ENCODE data around the gene C1orf174. TPM values are rescaled to one million over a fixed set of nuclear protein-coding genes. Genes with fewer than 3 reads are reported as not detected.

C1orf174 gene
- total and polyA plus RNA-seq, 2 donors (not counting 1 experiment from before 2014, with no cell fraction given), result 24.1 to 39.6 TPM

GRCh38 chr1:3885611-3886010 lies 14.5 kb downstream of the C1orf174 start:
- peaks cover 3% of the 10 kb centered on the region for H3K36me3 ChIP-seq (ENCODE audit: control insufficient read depth, insufficient read depth, low read length)
- no peaks in the 10 kb centered on the region for H3K27me3 ChIP-seq (ENCODE audit: control insufficient read depth, insufficient read depth, low read length)
- H3K4me1 ChIP-seq (ENCODE audit: control insufficient read depth, extremely low read depth, insufficient read depth, low read length), result no peaks in the 10 kb centered on the region
- no peak for TF ChIP-seq EZH2 (IDR thresholded peaks at IDR 0.05; ENCODE audit: low read length, missing control alignments)
- TF ChIP-seq, protein P1, sequence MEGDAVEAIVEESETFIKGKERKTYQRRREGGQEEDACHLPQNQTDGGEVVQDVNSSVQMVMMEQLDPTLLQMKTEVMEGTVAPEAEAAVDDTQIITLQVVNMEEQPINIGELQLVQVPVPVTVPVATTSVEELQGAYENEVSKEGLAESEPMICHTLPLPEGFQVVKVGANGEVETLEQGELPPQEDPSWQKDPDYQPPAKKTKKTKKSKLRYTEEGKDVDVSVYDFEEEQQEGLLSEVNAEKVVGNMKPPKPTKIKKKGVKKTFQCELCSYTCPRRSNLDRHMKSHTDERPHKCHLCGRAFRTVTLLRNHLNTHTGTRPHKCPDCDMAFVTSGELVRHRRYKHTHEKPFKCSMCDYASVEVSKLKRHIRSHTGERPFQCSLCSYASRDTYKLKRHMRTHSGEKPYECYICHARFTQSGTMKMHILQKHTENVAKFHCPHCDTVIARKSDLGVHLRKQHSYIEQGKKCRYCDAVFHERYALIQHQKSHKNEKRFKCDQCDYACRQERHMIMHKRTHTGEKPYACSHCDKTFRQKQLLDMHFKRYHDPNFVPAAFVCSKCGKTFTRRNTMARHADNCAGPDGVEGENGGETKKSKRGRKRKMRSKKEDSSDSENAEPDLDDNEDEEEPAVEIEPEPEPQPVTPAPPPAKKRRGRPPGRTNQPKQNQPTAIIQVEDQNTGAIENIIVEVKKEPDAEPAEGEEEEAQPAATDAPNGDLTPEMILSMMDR (conservative IDR thresholded peaks at IDR 0.05 in 1 of 2, IDR thresholded peaks at IDR 0.05 in 1 of 2; ENCODE audit: low read depth in 1 of 2, low read length in 2 of 2), result no peak
- H3K79me2 ChIP-seq (ENCODE audit: control insufficient read depth, insufficient read depth, low read length), result no peaks in the 10 kb centered on the region
- H4K20me1 ChIP-seq (ENCODE audit: control insufficient read depth, extremely low read depth, insufficient read depth, low read length), result no peaks in the 10 kb centered on the region
- H3K4me3 ChIP-seq (replicated peaks in 1 of 4; ENCODE audit: control extremely low read depth in 1 of 4, insufficient read depth in 1 of 4, low read depth in 3 of 4, low read length in 4 of 4), result no peak overlapping the region
- H2AFZ ChIP-seq (ENCODE audit: low read length), result no peak overlapping the region
- no peak overlapping the region for H3K9ac ChIP-seq (ENCODE audit: insufficient read depth, low read length)
- no peaks in the 10 kb centered on the region for H3K9me3 ChIP-seq (ENCODE audit: control insufficient read depth, insufficient read depth, low read depth, low read length)
- H3K4me2 ChIP-seq (ENCODE audit: extremely low read depth, insufficient read depth, low read length), result no peak overlapping the region
- no peak for DNase-seq (ENCODE audit: low read depth in 2 of 2)
- H3K27ac ChIP-seq (ENCODE audit: insufficient read depth, low read length), result no peak overlapping the region

- no peak for TF ChIP-seq EZH2 (IDR thresholded peaks at IDR 0.05; ENCODE audit: low read length, missing control alignments)
- TF ChIP-seq, protein P1 (conservative IDR thresholded peaks at IDR 0.05 in 1 of 2, IDR thresholded peaks at IDR 0.05 in 1 of 2; ENCODE audit: low read depth in 1 of 2, low read length in 2 of 2), result no peak
- peaks cover 3% of the 10 kb centered on the region for H3K36me3 ChIP-seq (ENCODE audit: control insufficient read depth, insufficient read depth, low read length)
- H3K4me1 ChIP-seq (ENCODE audit: control insufficient read depth, extremely low read depth, insufficient read depth, low read length), result no peaks in the 10 kb centered on the region
- no peak for DNase-seq (ENCODE audit: low read depth in 2 of 2)
- no peaks in the 10 kb centered on the region for H3K27me3 ChIP-seq (ENCODE audit: control insufficient read depth, insufficient read depth, low read length)
- H3K9ac ChIP-seq (ENCODE audit: insufficient read depth, low read length), result no peak overlapping the region
- no peaks in the 10 kb centered on the region for H3K79me2 ChIP-seq (ENCODE audit: control insufficient read depth, insufficient read depth, low read length)
- no peak overlapping the region for H3K4me2 ChIP-seq (ENCODE audit: extremely low read depth, insufficient read depth, low read length)
- no peak overlapping the region for H3K4me3 ChIP-seq (replicated peaks in 1 of 4; ENCODE audit: control extremely low read depth in 1 of 4, insufficient read depth in 1 of 4, low read depth in 3 of 4, low read length in 4 of 4)
- no peaks in the 10 kb centered on the region for H4K20me1 ChIP-seq (ENCODE audit: control insufficient read depth, extremely low read depth, insufficient read depth, low read length)
- no peaks in the 10 kb centered on the region for H3K9me3 ChIP-seq (ENCODE audit: control insufficient read depth, insufficient read depth, low read depth, low read length)
- no peak overlapping the region for H2AFZ ChIP-seq (ENCODE audit: low read length)
- H3K27ac ChIP-seq (ENCODE audit: insufficient read depth, low read length), result no peak overlapping the region
These were observed 15.1 kb downstream of the C1orf174 start for GRCh38 chr1:3884966-3885365.

DNA sequence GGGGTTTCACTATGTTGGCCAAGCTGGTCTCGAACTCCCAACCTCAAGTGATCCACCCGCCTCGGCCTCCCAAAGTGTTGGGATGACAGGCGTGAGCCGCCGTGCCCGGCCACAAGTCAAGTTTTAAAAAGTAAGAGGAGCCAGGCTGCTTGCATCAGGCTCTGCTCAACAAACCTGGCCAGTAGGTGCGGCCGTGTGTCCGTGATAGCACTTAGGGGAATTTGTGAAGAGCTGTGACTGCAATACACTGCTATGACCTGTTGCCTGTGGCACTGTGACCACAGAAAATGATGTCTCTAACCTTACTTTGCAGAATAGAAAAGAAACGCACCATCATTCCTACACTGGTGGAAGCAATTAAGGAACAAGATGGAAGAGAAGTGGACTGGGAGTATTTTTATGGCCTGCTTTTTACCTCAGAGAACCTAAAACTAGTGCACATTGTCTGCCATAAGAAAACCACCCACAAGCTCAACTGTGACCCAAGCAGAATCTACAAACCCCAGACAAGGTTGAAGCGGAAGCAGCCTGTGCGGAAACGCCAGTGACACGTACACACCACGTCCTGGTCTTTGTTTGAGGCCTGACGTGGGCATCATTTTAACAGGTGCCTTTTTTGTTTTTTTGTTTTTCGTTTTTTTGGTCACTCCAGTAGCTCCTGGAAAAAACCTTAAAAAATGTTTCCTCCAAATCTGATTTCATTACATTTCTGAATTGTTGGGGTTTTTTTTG lies 16.7 kb downstream of the C1orf174 start:
- H3K4me3 ChIP-seq (replicated peaks in 1 of 4; ENCODE audit: control extremely low read depth in 1 of 4, insufficient read depth in 1 of 4, low read depth in 3 of 4, low read length in 4 of 4), result no peak overlapping the region
- no peaks in the 10 kb centered on the region for H3K9me3 ChIP-seq (ENCODE audit: control insufficient read depth, insufficient read depth, low read depth, low read length)
- H2AFZ ChIP-seq (ENCODE audit: low read length), result no peak overlapping the region
- H3K9ac ChIP-seq (ENCODE audit: insufficient read depth, low read length), result no peak overlapping the region
- no peaks in the 10 kb centered on the region for H3K79me2 ChIP-seq (ENCODE audit: control insufficient read depth, insufficient read depth, low read length)
- H3K27ac ChIP-seq (ENCODE audit: insufficient read depth, low read length), result no peak overlapping the region
- no peaks in the 10 kb centered on the region for H4K20me1 ChIP-seq (ENCODE audit: control insufficient read depth, extremely low read depth, insufficient read depth, low read length)
- peaks cover 2% of the 10 kb centered on the region for H3K36me3 ChIP-seq (ENCODE audit: control insufficient read depth, insufficient read depth, low read length)
- DNase-seq (ENCODE audit: low read depth in 2 of 2), result no peak
- no peaks in the 10 kb centered on the region for H3K27me3 ChIP-seq (ENCODE audit: control insufficient read depth, insufficient read depth, low read length)
- H3K4me2 ChIP-seq (ENCODE audit: extremely low read depth, insufficient read depth, low read length), result no peak overlapping the region
- TF ChIP-seq, protein P1 (conservative IDR thresholded peaks at IDR 0.05 in 1 of 2, IDR thresholded peaks at IDR 0.05 in 1 of 2; ENCODE audit: low read depth in 1 of 2, low read length in 2 of 2), result no peak
- no peak for TF ChIP-seq EZH2 (IDR thresholded peaks at IDR 0.05; ENCODE audit: low read length, missing control alignments)
- no peaks in the 10 kb centered on the region for H3K4me1 ChIP-seq (ENCODE audit: control insufficient read depth, extremely low read depth, insufficient read depth, low read length)

Data from fibroblast of lung (primary cell).